HFFc6 (cell line): ENCODE results near the gene TCP11. TPM values are rescaled to one million over a fixed set of nuclear protein-coding genes. Genes with fewer than 3 reads are reported as not detected.
"Not testable (repeated sequence)": the region's sequence is repeated elsewhere in the genome, so short reads cannot be mapped to it uniquely, and the experiment has no call there.

ENCODE experiments used
- DNase-seq: peaks from one replicate; pipeline ENCODE4 v3.0.0-alpha.2; 2018
- H3K27ac Mint-ChIP-seq: 2 replicates; pipeline ENCODE4 v1.8.0; 2020; ENCODE audit warnings: mild to moderate bottlenecking, mixed read lengths
- H3K27me3 Mint-ChIP-seq: 2 replicates; pipeline ENCODE4 v1.8.0; 2021; ENCODE audit warnings: mild to moderate bottlenecking, moderate library complexity, mixed read lengths; ENCODE audit not compliant: insufficient read depth
- H3K36me3 Mint-ChIP-seq: 2 replicates; pipeline ENCODE4 v1.8.0; 2021; ENCODE audit warnings: low read depth, mixed read lengths
- H3K4me1 Mint-ChIP-seq: 2 replicates; pipeline ENCODE4 v1.8.0; 2020; ENCODE audit warnings: low read depth, mixed read lengths
- H3K4me3 Mint-ChIP-seq: 2 replicates; pipeline ENCODE4 v1.8.0; 2020; ENCODE audit warnings: mild to moderate bottlenecking, moderate library complexity, mixed read lengths
- H3K9me3 Mint-ChIP-seq: 2 replicates; pipeline ENCODE4 v1.8.0; 2020; ENCODE audit warnings: mild to moderate bottlenecking, mixed read lengths
- CTCF ChIP-seq: fragments of 200-600 bp; sonication (generic); IDR thresholded peaks from 2 replicates; pipeline ENCODE4 v1.5.0; 2021; ENCODE audit warnings: antibody characterized with exemption, mild to moderate bottlenecking
- total RNA-seq, 6 experiments: library from RNA; stranded (reverse); fragmentation: NEBNext Ultra II Directional; extraction: Animal tissue kit (Norgen Biotek cat#: 25700); gene quantifications; 2 replicates in 1 of 6; 3 replicates in 5 of 6; pipeline ENCODE4 v1.2.3, GENCODE V29; 2021

TCP11 gene
- total RNA-seq, 6 experiments from 2014 or later, result 0.31 to 0.70 (median 0.37) TPM

GRCh38 chr6:35128042-35128441 is 13.1 kb downstream of the TCP11 start:
- no peak overlapping the region for H3K4me3 Mint-ChIP-seq
- no peak for TF ChIP-seq CTCF
- peaks cover 14% of the 10 kb centered on the region; the same call in 1 of the 2 replicates for H3K4me1 Mint-ChIP-seq
- H3K9me3 Mint-ChIP-seq, result no peaks in the 10 kb centered on the region
- H3K36me3 Mint-ChIP-seq, result no peaks in the 10 kb centered on the region
- DNase-seq, result no peak
- peaks cover 2% of the 10 kb centered on the region; the same call in 1 of the 2 replicates for H3K27me3 Mint-ChIP-seq
- no peak overlapping the region for H3K27ac Mint-ChIP-seq

- DNase-seq, result no peak
- Mint-ChIP-seq H3K36me3 (no peaks in the 10 kb centered on the region), H3K4me1 (peaks cover 28% of the 10 kb centered on the region), H3K4me3 (no peak overlapping the region), H3K9me3 (peaks cover 4% of the 10 kb centered on the region; the same call in 1 of the 2 replicates), H3K27me3 (no peaks in the 10 kb centered on the region), H3K27ac (no peak overlapping the region)
- TF ChIP-seq CTCF, result no peak
Observed at GRCh38 chr6:35124356-35124755, 16.8 kb downstream of the TCP11 start.

GRCh38 chr6:35120746-35121145 is 20.4 kb downstream of the TCP11 start:
- no peak for DNase-seq

GRCh38 chr6:35108309-35108885 is 32.7 kb downstream of the TCP11 start:
- no peak for DNase-seq
- Mint-ChIP-seq H3K4me3 (no peak overlapping the region), H3K27ac (no peak overlapping the region), H3K9me3 (peaks cover 10% of the 10 kb centered on the region), H3K36me3 (0 out of 2 replicates have a peak, but pooled peaks cover 5% of the 10 kb centered on the region), H3K27me3 (peaks cover 12% of the 10 kb centered on the region), H3K4me1 (no peaks in the 10 kb centered on the region)
- no peak for TF ChIP-seq CTCF

More at GRCh38 chr6:35120746-35121145, 20.4 kb downstream of the TCP11 start:
- no peaks in the 10 kb centered on the region for H3K36me3 Mint-ChIP-seq
- H3K27me3 Mint-ChIP-seq, result no peaks in the 10 kb centered on the region
- H3K27ac Mint-ChIP-seq, result no peak overlapping the region; the same call in 1 of the 2 replicates
- TF ChIP-seq CTCF, result no peak
- H3K4me1 Mint-ChIP-seq, result peaks cover 13% of the 10 kb centered on the region
- peaks cover 4% of the 10 kb centered on the region; the same call in 1 of the 2 replicates for H3K9me3 Mint-ChIP-seq
- no peak overlapping the region for H3K4me3 Mint-ChIP-seq

- not testable (repeated sequence) for H3K36me3 Mint-ChIP-seq, H3K27ac Mint-ChIP-seq, H3K4me3 Mint-ChIP-seq, DNase-seq, H3K4me1 Mint-ChIP-seq
- Mint-ChIP-seq H3K9me3 (peaks cover 10% of the 10 kb centered on the region), H3K27me3 (peaks cover 12% of the 10 kb centered on the region)
Observed at GRCh38 chr6:35107761-35108160, 33.4 kb downstream of the TCP11 start.

GRCh38 chr6:35107208-35107607 is 33.9 kb downstream of the TCP11 start:
- not testable (repeated sequence) for H3K36me3 Mint-ChIP-seq, DNase-seq, H3K27ac Mint-ChIP-seq, H3K4me3 Mint-ChIP-seq, H3K4me1 Mint-ChIP-seq
- Mint-ChIP-seq H3K9me3 (peaks cover 10% of the 10 kb centered on the region), H3K27me3 (peaks cover 12% of the 10 kb centered on the region)

GRCh38 chr6:35106061-35106460 is 35.1 kb downstream of the TCP11 start:
- peaks cover 12% of the 10 kb centered on the region for H3K27me3 Mint-ChIP-seq
- not testable (repeated sequence) for DNase-seq, H3K4me1 Mint-ChIP-seq, H3K4me3 Mint-ChIP-seq, H3K27ac Mint-ChIP-seq, H3K36me3 Mint-ChIP-seq
- peaks cover 10% of the 10 kb centered on the region for H3K9me3 Mint-ChIP-seq
